Measurements from ENCODE around the gene PLAAT4.

DNA sequence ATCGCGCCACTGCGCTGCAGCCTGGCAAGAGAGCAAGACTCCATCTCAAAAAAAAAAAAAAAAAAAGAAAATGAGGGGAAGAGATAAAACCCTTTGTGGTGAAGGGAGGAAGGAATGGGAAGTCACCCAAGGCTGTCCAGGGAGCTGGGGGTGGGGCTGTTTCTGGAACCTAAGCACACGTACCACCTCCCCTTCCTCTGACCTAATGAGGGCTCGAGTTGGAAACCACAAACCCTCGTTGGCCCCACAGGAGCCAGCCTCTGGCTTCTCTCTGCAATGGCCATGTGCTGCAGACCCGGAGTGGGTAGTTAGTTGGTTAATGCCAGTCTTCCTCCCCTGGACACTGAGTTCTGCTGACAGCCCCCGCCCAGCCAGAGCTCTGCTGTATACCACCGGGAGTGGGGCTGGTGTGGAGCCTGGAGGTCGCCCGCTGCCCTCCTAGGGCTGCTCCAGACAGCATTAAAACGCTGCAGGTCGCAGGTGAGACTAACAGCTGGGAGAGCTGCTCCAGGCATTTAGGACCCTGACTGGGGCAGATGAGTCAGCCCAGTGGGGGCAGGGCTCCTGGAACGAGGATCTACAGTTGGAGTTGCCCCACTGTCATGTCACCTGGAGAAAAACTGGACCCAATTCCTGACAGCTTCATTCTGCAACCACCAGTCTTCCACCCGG, 30.6 kb upstream of the PLAAT4 start, which contains the start of gene LGALS12:
- TF ChIP-seq, protein P1, sequence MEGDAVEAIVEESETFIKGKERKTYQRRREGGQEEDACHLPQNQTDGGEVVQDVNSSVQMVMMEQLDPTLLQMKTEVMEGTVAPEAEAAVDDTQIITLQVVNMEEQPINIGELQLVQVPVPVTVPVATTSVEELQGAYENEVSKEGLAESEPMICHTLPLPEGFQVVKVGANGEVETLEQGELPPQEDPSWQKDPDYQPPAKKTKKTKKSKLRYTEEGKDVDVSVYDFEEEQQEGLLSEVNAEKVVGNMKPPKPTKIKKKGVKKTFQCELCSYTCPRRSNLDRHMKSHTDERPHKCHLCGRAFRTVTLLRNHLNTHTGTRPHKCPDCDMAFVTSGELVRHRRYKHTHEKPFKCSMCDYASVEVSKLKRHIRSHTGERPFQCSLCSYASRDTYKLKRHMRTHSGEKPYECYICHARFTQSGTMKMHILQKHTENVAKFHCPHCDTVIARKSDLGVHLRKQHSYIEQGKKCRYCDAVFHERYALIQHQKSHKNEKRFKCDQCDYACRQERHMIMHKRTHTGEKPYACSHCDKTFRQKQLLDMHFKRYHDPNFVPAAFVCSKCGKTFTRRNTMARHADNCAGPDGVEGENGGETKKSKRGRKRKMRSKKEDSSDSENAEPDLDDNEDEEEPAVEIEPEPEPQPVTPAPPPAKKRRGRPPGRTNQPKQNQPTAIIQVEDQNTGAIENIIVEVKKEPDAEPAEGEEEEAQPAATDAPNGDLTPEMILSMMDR (IDR thresholded peaks at IDR 0.05), result no peak
- TF ChIP-seq POLR2A (IDR thresholded peaks at IDR 0.05), result no peak
- TF ChIP-seq POLR2AphosphoS5 (IDR thresholded peaks at IDR 0.05), result no peak

Measured in stomach (tissue), 4 donors.